GM19397 (cell line): Measurements from ENCODE around the gene PRTFDC1.

ENCODE experiments used
- ATAC-seq: cut with Tn5 transposase; IDR thresholded peaks from one replicate; pipeline ENCODE4 v1.9.1; 2021; ENCODE audit warnings: mild to moderate bottlenecking, moderate library complexity; ENCODE audit not compliant: unreplicated experiment

PRTFDC1 gene

DNA sequence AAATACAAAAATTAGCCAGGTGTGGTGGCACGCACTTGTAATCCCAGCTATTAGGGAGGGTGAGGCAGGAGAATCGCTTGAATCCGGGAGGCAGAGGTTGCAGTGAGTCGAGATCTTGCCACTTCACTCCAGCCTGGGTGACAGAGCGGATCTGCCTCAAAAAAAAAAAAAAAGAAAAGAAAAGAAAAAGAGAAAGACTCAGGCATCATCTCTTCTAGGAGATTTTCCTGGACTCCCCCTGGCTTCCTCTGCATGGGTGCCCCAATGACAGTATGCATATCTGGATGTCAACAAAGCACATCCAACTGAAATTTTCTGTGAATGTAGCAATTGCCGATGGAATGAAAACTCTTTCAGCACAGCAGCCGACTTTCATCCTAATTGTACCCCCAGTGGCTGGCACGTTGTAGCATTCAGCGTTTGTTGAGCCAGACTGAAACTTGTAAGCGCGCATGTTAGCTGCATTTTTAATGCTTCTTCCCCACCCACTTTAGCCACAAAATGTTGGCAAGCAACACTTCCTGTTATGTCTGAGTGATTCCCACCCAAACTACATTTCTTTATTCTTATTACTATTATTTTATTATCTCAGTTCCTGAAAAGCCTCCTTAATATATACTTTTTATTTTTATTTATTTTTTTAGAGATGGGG is 70.2 kb downstream of the PRTFDC1 start:
- peak; percentile 56 for ATAC-seq

DNA sequence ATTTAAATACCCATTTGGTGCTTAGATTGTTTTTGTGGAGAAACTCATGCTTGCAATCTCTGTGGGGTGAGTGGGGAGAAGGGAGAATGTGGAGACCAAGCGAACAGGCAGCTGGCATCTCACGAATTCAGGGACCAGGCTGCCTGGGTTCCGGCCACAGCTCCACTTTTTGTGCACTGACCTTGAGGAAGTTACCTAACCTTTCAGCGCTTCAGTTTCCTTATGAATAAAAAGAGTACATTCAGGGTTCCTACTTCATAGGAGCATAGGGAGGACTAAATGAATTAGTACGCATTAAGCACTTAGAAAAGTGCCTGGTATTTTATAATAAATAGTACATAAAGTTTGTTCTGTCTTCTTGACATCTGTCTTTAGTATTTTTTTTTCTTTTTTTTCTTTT is 72.5 kb downstream of the PRTFDC1 start:
- ATAC-seq, result no peak

- ATAC-seq, result no peak
Observed at GRCh38 chr10:24874133-24874532, 78.3 kb downstream of the PRTFDC1 start.

DNA sequence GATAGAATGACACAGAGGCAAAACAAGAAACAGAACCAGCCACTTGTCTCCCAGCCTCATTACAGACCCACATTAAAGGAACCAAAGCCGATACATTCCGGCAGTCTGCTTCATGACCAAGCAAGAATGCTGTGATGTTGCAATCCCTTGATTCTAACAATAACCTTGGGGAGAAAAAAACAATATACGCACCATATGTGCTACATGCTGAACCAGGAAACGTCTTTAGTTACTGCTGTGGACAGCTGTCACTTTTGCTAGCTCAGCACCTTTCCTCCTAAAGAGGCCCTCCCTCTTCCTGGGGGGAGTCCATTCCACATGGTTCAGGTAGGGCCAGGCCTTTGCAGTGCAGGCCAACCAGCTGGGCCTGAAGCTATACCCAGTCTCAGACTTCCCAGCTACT is 79.1 kb downstream of the PRTFDC1 start:
- ATAC-seq, result no peak

- ATAC-seq, result no peak
Observed at GRCh38 chr10:24872790-24873182, 79.6 kb downstream of the PRTFDC1 start.

DNA sequence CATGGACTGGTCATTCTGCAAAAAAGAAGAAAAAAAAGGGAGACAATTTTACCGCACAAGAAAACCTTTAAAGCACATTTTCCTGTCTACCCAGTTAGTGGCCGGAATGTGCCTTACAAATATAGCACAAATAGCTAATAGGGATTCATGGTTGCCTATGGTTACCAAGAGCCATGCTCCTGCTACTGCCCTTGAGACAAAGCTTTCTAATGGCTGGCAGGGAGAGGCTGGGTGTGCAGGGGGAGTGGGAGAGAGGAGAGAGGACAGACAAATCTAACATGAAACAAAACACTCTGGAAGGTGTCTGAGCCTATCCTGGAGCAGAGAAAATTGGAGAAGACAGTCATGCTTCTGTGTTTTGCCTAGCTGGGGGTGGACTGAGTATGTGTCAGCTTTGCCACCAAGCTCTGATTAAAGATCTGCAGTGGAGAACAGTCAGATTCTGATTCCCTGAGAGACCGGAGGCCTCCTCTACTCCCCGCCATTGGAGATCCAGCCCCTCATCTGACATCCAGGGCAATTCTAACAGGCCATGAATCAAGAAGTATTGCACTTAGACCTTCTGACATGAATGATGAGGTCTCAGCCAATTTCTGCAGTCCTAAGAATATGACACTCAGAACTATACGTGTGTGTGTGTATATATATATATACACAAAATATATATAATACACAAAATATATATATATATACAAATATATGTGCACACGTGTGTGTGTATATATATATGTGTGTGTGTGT is 80.2 kb downstream of the PRTFDC1 start:
- ATAC-seq, result no peak

GRCh38 chr10:24871011-24871935 is 81.1 kb downstream of the PRTFDC1 start:
- ATAC-seq, result no peak

GRCh38 chr10:24869354-24870015 is 82.9 kb downstream of the PRTFDC1 start:
- ATAC-seq, result no peak

DNA sequence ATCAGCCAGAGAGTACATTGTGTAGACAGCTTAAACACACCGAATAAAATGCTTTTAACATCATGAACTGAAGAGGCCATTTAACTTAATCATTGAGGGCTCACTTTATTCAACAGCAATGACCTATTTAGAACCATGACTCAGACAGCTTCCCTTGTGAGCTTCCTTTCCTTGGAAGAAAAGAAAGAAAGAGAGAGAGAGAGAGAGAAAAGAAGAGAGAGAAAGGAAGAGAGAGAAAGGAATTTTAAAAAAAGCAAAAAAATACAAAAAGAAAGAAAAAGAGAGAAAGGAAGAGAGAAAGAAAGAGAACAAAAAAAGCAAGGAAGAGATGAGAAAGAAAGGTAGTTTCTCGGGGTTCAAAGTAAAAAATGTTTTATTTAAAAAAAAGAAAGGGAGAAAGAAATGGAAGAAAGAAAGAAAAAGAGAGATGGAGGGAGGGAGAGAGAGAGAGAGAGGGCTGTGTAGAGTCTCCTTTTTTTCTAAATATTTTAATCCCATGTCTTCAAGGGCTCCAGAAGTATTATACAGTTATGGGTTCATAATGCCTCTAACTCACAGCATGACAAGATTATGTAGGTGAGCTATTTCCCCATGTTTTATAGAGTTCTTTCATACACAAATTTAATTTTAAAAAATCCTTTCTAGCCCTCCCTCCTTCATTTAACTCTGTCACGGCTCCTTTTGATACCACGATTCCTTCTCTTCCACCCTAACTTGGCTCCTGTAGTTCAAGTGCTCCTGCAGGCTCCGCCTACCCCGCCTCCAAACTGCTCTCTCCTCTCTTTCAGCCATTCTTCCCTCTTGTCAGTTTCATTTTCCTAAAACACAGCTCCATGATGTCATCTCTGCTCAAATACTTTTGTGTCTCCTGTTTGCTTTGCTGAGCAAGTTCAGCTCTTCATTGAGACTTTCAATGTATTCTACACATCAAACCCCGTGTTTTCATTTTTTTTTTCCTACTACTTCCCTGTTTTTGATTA is 85.5 kb downstream of the PRTFDC1 start:
- no peak for ATAC-seq

DNA sequence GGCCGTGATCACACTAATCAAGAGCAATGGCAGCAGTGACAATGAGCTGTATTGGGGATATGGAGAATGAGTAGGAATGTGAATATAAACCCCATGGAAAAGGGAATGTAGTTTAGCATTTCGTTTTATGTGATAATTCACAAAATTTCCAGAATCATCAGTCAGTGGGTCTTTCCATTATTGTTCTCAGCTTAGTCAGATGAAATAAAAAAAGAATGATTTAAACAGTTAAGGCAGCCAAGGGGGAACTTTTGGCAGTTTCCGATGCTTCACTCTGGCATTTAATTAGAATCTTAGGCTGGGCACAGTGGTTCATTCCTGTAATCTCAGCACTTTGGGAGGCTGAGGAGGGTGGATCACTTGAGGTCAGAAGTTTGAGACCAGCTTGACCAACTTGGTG is 86.6 kb downstream of the PRTFDC1 start:
- ATAC-seq, result no peak

DNA sequence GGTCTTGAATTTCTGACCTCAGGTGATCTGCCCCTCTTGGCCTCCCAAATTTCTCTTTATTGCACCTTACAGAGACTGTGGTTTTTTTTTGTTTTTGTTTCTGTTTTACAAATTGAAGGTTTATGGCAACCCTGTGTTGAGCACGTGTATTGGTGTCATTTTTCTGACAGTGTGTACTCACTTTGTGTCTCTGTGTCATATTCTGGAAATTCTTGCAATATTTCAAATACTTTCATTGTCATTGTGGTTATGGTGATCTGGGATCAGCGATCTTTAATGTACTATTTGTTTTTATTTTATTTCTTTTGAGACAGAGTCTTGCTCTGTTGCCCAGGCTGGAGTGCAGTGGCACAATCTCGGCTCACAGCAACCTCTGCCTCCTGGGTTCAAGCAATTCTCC is 89.8 kb downstream of the PRTFDC1 start:
- ATAC-seq, result no peak

DNA sequence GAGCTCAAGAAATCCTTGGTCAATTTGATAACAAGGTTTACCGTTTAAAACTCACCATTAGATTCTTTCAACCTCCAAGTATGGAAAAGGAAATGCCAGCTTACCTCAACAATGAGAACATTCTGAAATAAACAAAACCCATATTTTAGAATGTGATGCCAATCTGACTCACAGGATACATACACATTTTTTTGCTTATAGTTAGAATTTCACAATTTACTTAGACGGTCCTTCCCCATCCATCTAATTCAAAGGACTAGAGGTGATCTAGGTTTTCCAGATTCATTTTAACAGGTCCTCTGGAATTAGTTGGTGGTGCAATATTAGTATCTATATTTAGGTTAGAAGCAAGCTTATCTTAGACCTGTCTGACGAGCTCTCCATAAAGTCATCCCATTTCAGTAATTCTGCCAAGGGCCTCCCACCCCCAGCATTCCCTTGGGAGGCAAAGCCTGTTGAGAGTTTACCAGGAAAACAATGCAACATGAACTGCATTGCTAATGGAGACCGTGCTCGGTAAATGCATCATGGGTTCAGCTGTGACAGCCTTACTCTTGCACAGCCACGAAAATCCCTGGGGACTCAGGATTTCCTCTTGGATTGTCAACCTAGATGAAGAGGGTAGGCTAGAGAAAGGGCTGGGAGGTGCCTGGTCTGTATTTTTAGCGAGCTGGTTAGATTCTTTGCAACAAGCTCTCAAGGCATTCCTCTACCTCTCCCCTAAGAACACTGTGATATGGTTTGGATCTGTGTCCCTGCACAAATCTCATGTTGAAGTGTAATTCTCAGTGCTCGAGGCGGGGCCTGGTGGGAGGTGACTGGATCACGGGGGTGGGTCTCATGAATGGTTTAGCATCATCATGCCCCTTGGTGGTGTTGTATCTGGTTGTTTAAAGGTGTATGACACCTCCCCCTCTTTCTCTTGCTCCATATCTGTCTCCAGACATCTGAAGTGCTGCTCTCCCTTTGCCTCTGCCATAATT is 93.8 kb downstream of the PRTFDC1 start:
- no peak for ATAC-seq

GRCh38 chr10:24857031-24857725 is 95.2 kb downstream of the PRTFDC1 start:
- ATAC-seq, result no peak

DNA sequence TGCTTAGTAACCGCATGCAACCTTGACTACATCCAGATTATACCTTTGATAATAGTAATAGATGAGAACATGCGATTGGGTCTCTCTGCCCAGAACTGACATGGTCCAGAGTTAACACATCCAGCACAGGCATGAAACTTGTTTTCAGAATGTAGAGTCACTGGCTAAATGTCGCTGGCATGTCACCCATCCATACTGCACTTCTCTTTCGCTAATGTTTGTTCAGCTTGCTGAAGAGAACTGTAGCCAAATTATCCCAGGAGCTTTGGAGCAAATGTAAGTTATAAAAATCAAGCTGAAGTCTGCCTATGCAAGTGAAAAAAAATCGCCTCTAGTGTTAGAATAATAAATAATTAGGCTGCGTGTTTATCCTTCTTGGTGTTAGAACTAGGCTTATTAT is 98.2 kb downstream of the PRTFDC1 start:
- no peak for ATAC-seq

GRCh38 chr10:24853661-24854060 is 98.7 kb downstream of the PRTFDC1 start:
- no peak for ATAC-seq

GRCh38 chr10:24851629-24852028 is 100.8 kb downstream of the PRTFDC1 start:
- no peak for ATAC-seq

DNA sequence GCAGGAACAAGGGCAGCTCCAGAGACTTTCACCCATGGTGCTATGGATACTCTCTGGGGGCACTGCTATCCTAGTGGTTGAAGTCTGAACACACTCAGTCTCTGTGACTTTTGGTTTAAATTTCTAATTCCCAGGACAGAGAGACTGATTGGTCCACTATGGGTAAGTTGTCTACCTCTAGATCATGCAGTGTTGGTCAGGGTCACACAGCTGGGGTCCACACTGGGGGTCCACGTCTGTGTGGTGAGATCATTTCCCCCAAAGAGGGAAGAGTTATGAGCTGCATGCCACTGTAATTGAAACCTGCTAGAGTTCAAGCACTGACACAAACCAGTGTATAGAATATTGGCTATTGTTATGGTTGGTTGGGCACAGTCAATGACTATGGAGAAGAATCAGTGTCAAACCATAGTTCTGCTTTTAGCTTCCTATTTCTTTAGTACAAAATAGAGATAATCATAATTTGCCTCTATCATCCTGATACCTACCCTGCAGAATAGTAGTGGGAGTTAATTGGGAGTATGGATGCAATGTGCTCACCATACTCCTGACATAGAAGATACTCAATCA is 101.6 kb downstream of the PRTFDC1 start:
- ATAC-seq, result no peak
